GM13977 (cell line): ENCODE results near the gene CCNE1.

Experiments
- DNase-seq: peaks from one replicate; pipeline ENCODE4 v3.0.0; 2012; ENCODE audit warnings: low spot score
- CTCF ChIP-seq: IDR thresholded peaks from 2 replicates; pipeline ENCODE4 v1.5.1; 2012; ENCODE audit warnings: mild to moderate bottlenecking, control low read depth; ENCODE audit not compliant: insufficient read depth; ENCODE audit errors: extremely low read depth, missing control alignments
- in situ Hi-C: fragments of 300-500 bp; cut with MboI; formaldehyde crosslinking; loops from one replicate; pipeline ENCODE4 v1.12.0; 2022; ENCODE audit warnings: low sequenced_read_pairs, low pct_unique_long_range_greater_than_20kb, mixed read lengths, inconsistent platforms; ENCODE audit not compliant: unreplicated experiment

The CCNE1 gene

DNA sequence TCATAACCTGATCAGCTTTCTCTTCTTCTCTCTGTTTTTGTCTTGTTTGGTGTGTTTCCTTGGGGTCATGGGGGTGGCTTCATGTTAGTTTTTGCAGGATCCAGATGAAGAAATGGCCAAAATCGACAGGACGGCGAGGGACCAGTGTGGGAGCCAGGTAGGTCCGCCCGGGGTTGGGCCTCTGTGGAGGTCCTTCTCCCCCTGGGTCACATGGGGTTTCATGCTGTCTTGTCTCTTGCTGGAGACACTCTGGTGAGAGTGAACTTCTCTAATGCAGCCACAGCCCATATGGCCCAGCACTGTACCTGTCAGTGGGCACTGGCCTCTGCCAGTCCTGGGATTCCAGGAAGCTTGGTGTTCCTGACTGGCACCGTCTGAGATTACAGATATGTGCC lies 1.1 kb downstream of the CCNE1 start:
- DNase-seq: no peak
- TF ChIP-seq CTCF: no peak
- in situ Hi-C loops: no loop called here

- in situ Hi-C loops: no loop called here
- DNase-seq: no peak
- no peak for TF ChIP-seq CTCF
Observed at GRCh38 chr19:29813642-29814041, 1.9 kb downstream of the CCNE1 start.

DNA sequence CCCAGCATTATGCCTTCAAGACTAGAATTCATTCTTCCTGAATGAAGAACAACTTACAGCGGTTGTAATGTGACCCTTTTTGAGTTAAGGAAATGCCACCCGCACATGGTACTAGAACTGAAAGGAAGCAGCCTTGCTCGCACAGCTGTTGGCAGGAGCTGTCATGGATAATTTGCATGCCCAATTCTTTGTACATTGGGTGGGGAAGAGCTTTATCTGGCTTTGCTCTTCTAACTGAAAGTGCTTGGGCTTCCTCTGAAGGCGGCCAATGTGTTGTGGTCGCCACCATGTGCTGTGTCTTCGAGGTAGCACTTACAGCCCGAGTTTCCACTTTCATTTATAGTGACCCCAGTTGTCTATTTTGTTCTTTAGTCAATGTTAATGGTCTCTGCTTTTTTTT lies 3.4 kb downstream of the CCNE1 start:
- DNase-seq: peak; percentile 51
- in situ Hi-C loops: no loop called here
- TF ChIP-seq CTCF: no peak

GRCh38 chr19:29817316-29817715 lies 5.5 kb downstream of the CCNE1 start:
- DNase-seq: no peak
- in situ Hi-C loops: no loop called here
- no peak for TF ChIP-seq CTCF

DNA sequence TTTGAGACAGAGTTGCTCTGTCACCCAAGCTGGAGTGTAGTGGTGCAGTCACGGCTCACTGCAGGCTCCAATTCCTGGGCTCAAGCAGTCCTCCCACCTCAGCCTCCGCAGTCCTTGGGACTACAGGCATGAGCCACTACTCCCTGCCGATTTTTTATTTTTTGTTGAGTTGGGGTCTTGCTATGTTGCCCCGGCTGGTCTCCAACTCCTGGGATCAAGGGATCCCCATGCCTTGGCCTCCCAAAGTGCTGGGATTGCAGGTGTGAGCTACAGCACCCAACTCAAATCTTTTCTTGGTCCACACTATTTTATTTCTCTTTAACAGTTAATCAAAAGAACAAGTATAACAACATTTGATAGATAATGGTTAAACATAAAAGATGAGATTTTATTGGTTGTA lies 7.5 kb downstream of the CCNE1 start:
- in situ Hi-C loops: no loop called here

DNA sequence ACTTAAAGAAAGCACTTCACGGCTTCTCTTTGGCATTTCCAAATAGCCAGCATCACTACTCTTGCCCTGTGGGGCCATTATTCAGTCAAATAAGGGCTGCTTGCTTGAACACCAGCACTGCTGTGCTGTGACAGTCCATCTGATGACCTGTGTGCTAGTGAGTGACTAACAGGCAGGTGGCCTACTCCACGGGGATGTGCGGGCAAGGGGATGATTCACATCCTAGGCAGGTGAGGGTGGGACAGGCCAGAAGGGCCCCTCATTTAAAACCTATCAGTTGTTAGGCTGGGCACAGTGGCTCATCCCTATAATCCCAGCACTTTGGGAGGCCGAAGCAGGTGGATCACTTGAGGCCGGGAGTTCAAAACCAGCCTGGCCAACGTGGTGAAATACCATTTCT lies 8.2 kb downstream of the CCNE1 start:
- in situ Hi-C loops: no loop called here
- TF ChIP-seq CTCF: no peak
- no peak for DNase-seq

More for the DNA sequence above, 7.5 kb downstream of the CCNE1 start:
- no peak for TF ChIP-seq CTCF
- DNase-seq: no peak
